IMR-90 (cell line): ENCODE data around the gene LCE1D.

Experiments
- CEBPB ChIP-seq: IDR thresholded peaks from 2 replicates; pipeline ENCODE4 v1.6.1; 2012; ENCODE audit warnings: low read depth, low read length, improper control_type of control experiment
- CHD1 ChIP-seq: IDR thresholded peaks from 2 replicates; pipeline ENCODE4 v1.6.1; 2012; ENCODE audit warnings: low read depth, low read length, improper control_type of control experiment
- CTCF ChIP-seq: conservative IDR thresholded peaks from 2 replicates; pipeline ENCODE4 v1.5.1; 2012; ENCODE audit warnings: mild to moderate bottlenecking, low read depth, low read length, improper control_type of control experiment
- ELK1 ChIP-seq: fragments of 150-350 bp; IDR thresholded peaks from 2 replicates; pipeline ENCODE4 v1.6.1; 2016; ENCODE audit warnings: low read depth, mild to moderate bottlenecking, low read length, moderate library complexity, borderline replicate concordance
- POLR2A ChIP-seq: IDR thresholded peaks from 2 replicates; pipeline ENCODE4 v1.6.1; 2012; ENCODE audit warnings: mild to moderate bottlenecking, low read depth, low read length
- RAD21 ChIP-seq: IDR thresholded peaks from 2 replicates; pipeline ENCODE4 v1.6.1; 2012; ENCODE audit warnings: low read length, improper control_type of control experiment
- USF2 ChIP-seq: fragments of 150-350 bp; IDR thresholded peaks from 2 replicates; pipeline ENCODE4 v1.6.1; 2017; ENCODE audit warnings: mild to moderate bottlenecking, antibody characterized with exemption, low read length, low read depth

GRCh38 chr1:152811671-152812070 lies 15.2 kb downstream of the LCE1D start, which contains the start of gene LCE1B:
- TF ChIP-seq CEBPB = no peak
- no peak for TF ChIP-seq CTCF
- no peak for TF ChIP-seq POLR2A
- no peak for TF ChIP-seq ELK1
- no peak for TF ChIP-seq RAD21
- TF ChIP-seq USF2 = no peak
- TF ChIP-seq CHD1 = no peak
